Osteocyte (in vitro differentiated cells): Measurements from ENCODE around the gene CRACDL. TPM values are rescaled to one million over a fixed set of nuclear protein-coding genes. Genes with fewer than 3 reads are reported as not detected.

ENCODE experiments used
- DNase-seq: peaks from one replicate; pipeline ENCODE4 v3.0.0; 2021; ENCODE audit warnings: mixed read lengths; ENCODE audit not compliant: unreplicated experiment; ENCODE audit errors: extremely low spot score
- H3K27ac Mint-ChIP-seq: one replicate; pipeline ENCODE4 v1.8.0; 2021; ENCODE audit warnings: mild to moderate bottlenecking, mixed read lengths; ENCODE audit not compliant: unreplicated experiment
- H3K27me3 Mint-ChIP-seq: one replicate; pipeline ENCODE4 v1.8.0; 2021; ENCODE audit warnings: mixed read lengths; ENCODE audit not compliant: unreplicated experiment
- H3K36me3 Mint-ChIP-seq: one replicate; pipeline ENCODE4 v1.8.0; 2021; ENCODE audit warnings: mixed read lengths; ENCODE audit not compliant: unreplicated experiment
- H3K4me1 Mint-ChIP-seq: one replicate; pipeline ENCODE4 v1.8.0; 2021; ENCODE audit warnings: mixed read lengths; ENCODE audit not compliant: unreplicated experiment
- H3K4me3 Mint-ChIP-seq: one replicate; pipeline ENCODE4 v1.8.0; 2021; ENCODE audit warnings: mild to moderate bottlenecking, moderate library complexity, mixed read lengths; ENCODE audit not compliant: unreplicated experiment
- H3K9me3 Mint-ChIP-seq: one replicate; pipeline ENCODE4 v1.8.0; 2021; ENCODE audit warnings: mixed read lengths; ENCODE audit not compliant: unreplicated experiment
- CTCF ChIP-seq: fragments of 200-600 bp; sonication (generic); IDR thresholded peaks from 2 replicates; pipeline ENCODE4 v1.5.0; 2021; ENCODE audit warnings: antibody characterized with exemption, mild to moderate bottlenecking, moderate library complexity
- total RNA-seq: library from RNA; stranded (reverse); gene quantifications from 2 replicates; pipeline ENCODE4 v1.2.1, GENCODE V29; 2021

CRACDL gene
- total RNA-seq, 1 donor from 2014 or later = 1.3 TPM

GRCh38 chr2:98927027-98927426 is 9.0 kb downstream of the CRACDL start:
- no peak for TF ChIP-seq CTCF
- no peak for DNase-seq
- Mint-ChIP-seq H3K9me3 (no peaks in the 10 kb centered on the region), H3K27me3 (peaks cover 10% of the 10 kb centered on the region), H3K4me3 (no peak overlapping the region), H3K27ac (no peak overlapping the region), H3K36me3 (no peaks in the 10 kb centered on the region), H3K4me1 (no peaks in the 10 kb centered on the region)

GRCh38 chr2:98926601-98927000 is 9.4 kb downstream of the CRACDL start:
- H3K9me3 Mint-ChIP-seq = no peaks in the 10 kb centered on the region
- no peak overlapping the region for H3K4me3 Mint-ChIP-seq
- no peak for DNase-seq
- no peak for TF ChIP-seq CTCF
- no peaks in the 10 kb centered on the region for H3K36me3 Mint-ChIP-seq
- H3K27ac Mint-ChIP-seq = no peak overlapping the region
- H3K27me3 Mint-ChIP-seq = peaks cover 6% of the 10 kb centered on the region
- no peaks in the 10 kb centered on the region for H3K4me1 Mint-ChIP-seq

GRCh38 chr2:98924910-98925309 is 11.1 kb downstream of the CRACDL start:
- H3K9me3 Mint-ChIP-seq = no peaks in the 10 kb centered on the region
- H3K27me3 Mint-ChIP-seq = peaks cover 10% of the 10 kb centered on the region
- TF ChIP-seq CTCF = no peak
- no peaks in the 10 kb centered on the region for H3K4me1 Mint-ChIP-seq
- H3K4me3 Mint-ChIP-seq = no peak overlapping the region
- no peak for DNase-seq
- H3K36me3 Mint-ChIP-seq = no peaks in the 10 kb centered on the region
- H3K27ac Mint-ChIP-seq = no peak overlapping the region

GRCh38 chr2:98924038-98924830 is 11.8 kb downstream of the CRACDL start:
- no peaks in the 10 kb centered on the region for H3K36me3 Mint-ChIP-seq
- peaks cover 10% of the 10 kb centered on the region for H3K27me3 Mint-ChIP-seq
- H3K9me3 Mint-ChIP-seq = peaks cover 1% of the 10 kb centered on the region
- DNase-seq = no peak
- H3K27ac Mint-ChIP-seq = no peak overlapping the region
- no peak overlapping the region for H3K4me3 Mint-ChIP-seq
- TF ChIP-seq CTCF = no peak
- H3K4me1 Mint-ChIP-seq = no peaks in the 10 kb centered on the region

- Mint-ChIP-seq H3K4me1 (no peaks in the 10 kb centered on the region), H3K9me3 (peaks cover 3% of the 10 kb centered on the region), H3K27me3 (peaks cover 10% of the 10 kb centered on the region), H3K36me3 (no peaks in the 10 kb centered on the region), H3K27ac (no peak overlapping the region), H3K4me3 (no peak overlapping the region)
- no peak for DNase-seq
- TF ChIP-seq CTCF = no peak
Measured at GRCh38 chr2:98923244-98923940, 12.6 kb downstream of the CRACDL start.
